ENCODE measurements around the gene TTL. TPM values are rescaled to one million over a fixed set of nuclear protein-coding genes. Genes with fewer than 3 reads are reported as not detected.

TTL gene
- total RNA-seq, 2 donors from 2014 or later, result 39.2 to 44.1 TPM

Other genes starting within 250 kb of the TTL start
- gene ZC3H8, start 227.1 kb upstream of the TTL start, total RNA-seq, result 1 to 10 TPM; 8.8 to 10.0 TPM
- 10 to 100 TPM; 18.7 to 20.0 TPM for gene ZC3H6, start 206.6 kb upstream of the TTL start, total RNA-seq
- gene RGPD8, start 48.5 kb upstream of the TTL start, total RNA-seq, result 10 to 100 TPM in 1 of 2 donors, 1 to 10 TPM in 1; 9.0 to 11.5 TPM
- gene POLR1B, start 60.3 kb downstream of the TTL start, total RNA-seq, result 10 to 100 TPM in 1 of 2 donors, 1 to 10 TPM in 1; 9.4 to 16.0 TPM
- gene CHCHD5, start 102.5 kb downstream of the TTL start, total RNA-seq, result 10 to 100 TPM; 21.7 to 24.0 TPM
- 10 to 100 TPM; 15.1 to 38.1 TPM for gene SLC20A1, start 163.8 kb downstream of the TTL start, total RNA-seq
- not detected for gene NT5DC4, start 238.9 kb downstream of the TTL start, total RNA-seq